GM18499 (cell line): ENCODE results near the gene CNIH1.
"Not testable (repeated sequence)": the region's sequence is repeated elsewhere in the genome, so short reads cannot be mapped to it uniquely, and the experiment has no call there.

ENCODE experiments used
- ATAC-seq: cut with Tn5 transposase; IDR thresholded peaks from one replicate; pipeline ENCODE4 v1.9.1; 2021; ENCODE audit warnings: moderate number of reproducible peaks; ENCODE audit not compliant: insufficient read depth, unreplicated experiment

The CNIH1 gene

DNA sequence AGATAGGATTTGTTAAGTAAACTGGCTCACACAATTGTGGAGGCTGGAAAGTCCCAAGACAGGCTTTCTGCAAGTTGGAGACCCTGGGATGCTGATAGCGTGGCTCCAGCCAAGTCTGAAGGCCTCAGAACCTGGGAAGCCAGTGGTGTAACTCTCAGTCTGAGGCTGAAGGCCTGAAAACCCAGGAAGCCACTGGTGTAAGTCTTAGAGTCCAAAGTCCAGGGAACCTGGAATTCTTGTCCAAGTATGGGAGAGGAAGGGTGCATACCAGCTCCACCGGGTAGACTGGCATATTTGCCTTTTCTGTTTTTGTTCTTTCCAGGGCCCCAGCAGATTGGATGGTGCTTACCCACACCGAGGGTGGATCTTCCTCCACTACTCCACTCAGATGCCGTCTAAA, 29.5 kb upstream of the CNIH1 start:
- ATAC-seq = no peak

DNA sequence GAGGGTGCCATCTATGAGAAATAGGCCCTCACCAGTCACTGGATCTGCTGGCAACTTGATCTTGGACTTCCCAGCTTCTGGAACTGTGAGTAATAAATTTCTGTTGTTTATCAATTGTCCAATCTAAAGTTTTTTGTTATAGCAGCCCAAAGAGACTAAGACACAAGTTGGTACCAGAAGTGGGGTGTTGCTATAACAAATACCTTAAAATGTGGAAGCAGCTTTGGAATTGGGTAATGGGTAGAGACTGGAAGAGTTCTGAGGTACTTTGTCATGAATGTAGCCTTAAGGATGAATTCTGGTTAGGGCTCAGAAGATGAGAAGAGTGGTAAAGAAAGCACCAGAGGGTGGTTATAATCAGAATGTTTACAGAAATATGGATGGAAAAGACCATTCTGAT, 26.1 kb upstream of the CNIH1 start:
- no peak for ATAC-seq

DNA sequence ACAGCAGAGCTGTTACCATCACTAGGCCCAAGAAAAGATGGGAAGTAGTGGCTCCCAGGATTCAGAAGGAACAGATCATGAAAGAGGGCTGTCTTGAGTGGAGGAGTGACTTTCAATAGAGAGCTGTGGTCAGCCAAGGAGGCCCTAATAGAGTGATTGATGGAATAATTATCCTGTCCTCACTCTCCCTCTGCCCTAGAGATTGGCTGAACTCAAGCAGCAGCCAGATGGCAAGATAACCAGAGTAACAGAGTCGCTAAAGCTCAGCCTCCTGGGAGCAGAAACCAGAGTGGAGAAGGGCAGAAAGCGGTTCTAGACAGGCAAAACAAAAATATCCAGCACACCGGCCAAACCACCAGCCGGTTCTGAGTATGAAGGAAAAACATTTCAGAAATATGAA, 24.5 kb upstream of the CNIH1 start:
- ATAC-seq = no peak

DNA sequence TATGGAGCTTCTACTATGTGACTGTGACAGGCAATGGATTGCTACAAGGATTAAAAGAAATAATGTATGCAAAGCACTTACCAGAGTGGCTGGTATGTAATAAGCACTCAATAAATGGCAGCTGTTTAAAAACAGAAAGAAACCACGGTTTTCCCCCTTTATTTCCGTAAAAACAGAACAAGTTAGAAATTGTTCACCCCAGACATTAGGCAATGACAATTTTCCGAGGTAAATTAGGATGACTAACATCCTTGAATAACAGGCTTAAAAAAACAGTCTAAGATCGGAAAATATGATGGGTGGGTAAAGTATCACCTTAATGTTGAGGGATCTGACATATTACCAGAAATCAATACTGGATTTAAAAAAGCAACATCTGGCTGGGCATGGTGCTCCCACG, 20.9 kb upstream of the CNIH1 start:
- no peak for ATAC-seq

DNA sequence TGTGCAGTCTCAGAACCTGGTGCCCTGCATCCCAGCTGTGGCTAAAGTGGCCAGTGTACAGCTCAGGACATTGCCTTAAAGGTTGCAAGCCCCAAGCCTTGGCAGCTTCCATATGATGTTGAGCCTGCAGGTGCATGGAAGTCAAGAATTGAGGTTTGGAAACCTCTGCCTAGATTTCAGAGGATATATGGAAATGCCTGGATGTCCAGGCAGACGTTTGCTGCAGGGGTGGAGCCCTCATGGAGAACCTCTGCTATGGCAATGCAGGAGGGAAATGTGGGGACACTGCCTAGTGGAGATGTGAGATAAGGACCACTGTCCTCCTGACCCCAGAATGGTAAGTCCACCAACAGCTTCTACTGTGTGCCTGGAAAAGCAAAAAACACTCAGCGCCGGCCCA, 17.9 kb upstream of the CNIH1 start:
- no peak for ATAC-seq

DNA sequence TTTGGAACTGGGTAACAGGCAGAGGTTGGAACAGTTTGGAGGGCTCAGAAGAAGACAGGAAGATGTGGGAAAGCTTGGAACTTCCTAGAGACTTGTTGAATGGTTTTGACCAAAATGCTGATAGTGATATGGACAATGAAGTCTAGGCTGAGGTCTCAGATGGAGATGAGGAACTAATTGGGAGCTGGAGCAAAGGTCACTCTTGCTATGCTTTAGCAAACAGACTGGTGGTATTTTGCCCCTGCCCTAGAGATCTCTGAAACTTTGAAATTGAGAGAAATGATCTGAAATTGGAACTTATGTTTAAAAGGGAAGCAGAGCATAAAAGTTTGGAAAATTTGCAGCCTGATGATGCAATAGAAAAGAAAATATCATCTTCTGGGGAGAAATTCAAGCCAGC, 17.4 kb upstream of the CNIH1 start:
- not testable (repeated sequence) for ATAC-seq

DNA sequence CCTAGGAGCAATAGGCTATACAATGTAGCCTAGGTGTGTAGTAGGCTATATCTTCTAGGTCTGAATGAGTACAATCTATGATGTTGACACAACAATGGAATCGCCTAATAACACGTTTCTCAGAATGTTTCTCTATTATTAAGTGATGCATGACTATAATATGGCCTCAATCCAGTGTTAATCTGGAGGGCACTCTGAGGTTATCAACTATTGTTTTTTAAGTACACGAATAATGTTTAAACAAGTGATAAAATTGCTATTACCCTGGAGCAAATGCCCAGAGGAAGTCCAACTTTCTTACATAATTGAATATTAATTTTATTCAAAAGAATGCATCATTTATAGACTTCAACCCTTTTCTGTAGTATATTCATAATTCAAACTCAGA, 16.4 kb upstream of the CNIH1 start:
- no peak for ATAC-seq

DNA sequence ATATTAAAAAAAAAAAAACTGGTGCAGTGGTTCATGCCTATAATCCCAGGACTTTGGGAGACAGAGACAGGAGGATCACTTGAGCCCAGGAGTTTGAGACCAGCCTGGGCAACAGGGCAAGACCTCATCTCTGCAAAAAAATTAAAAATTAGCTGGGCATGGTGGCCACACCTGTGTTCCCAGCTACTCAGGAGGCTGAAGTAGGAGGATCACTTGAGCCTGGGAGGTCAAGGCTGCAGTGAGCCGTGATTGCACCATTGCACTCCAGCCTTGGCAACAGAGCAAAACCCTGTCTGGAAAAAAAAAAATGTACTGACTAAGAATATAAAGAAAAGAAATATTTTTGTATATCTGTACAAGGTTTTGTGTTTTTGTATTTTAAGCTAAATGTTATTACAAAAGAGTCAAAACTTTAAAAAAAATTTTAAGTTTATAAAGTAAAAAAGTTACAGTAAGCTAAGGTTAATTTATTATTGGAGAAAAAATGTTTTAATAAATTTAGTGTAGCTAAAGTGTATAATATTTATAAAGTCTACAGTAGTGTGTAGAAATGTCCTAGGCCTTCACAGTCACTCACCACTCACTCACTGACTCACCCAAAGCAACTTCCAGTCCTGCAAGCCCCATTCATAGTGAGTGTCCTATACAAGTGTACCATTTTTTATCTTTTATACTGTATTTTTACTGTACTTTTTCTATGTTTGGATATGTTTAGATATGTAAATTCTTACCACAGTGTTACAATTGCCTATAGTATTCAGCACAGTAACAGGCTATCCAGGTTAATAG, 15.8 kb upstream of the CNIH1 start:
- ATAC-seq = not testable (repeated sequence)

DNA sequence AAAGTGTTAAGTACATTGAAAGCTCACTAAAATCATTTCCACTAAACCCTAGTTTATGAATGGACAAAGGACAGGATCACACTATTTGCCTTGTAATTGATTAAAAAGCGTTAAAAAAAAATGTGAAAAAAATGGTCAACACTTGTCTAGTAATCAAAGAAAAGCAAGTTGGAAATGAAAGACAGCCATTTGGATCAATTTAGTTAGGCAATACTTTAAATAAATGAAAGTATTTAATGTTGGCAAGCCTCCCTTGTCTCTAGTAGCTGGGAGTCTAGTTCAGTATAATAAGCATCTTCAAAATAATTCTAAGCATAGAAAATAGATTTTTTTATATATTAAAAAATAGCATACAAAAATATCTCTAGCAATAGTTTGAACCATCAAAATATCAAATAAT, 14.2 kb upstream of the CNIH1 start:
- ATAC-seq = no peak

DNA sequence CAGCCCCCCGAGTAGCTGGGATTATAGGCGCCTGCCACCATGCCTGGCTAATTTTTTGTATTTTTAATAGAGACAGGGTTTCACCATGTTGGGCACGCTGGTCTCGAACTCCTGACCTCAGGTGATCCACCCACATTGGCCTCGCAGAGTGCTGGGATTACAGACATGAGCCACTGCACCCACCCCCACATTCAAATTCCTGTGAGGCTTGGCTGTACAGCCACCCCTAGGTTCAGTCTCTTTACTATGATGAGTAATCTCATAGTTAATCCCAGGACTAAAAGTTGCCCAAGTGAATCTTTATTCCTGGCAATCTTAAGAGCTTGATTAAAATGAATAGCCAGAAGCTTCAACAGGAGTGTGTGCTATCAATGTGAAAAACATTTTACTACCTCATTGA, 12.8 kb upstream of the CNIH1 start:
- ATAC-seq = not testable (repeated sequence)

DNA sequence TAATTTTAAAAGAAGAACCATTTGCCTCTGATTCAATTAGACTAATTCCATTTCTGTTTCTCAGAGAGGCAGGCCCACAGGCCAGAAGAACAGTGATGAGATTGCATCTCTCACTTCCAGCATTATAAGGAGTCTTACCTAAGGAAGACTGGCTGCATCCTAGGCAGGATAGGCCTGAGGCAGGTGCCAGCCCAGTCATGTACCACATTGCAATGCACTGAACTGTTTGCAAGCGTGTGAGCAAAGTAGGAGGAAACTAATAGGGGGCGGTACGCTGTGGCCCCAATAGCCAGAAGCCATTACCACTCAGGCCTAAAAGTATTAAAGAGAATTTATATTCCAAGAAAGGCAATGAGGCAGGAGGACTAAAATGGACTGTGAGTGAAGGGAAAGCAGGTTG, 12.1 kb upstream of the CNIH1 start:
- no peak for ATAC-seq

DNA sequence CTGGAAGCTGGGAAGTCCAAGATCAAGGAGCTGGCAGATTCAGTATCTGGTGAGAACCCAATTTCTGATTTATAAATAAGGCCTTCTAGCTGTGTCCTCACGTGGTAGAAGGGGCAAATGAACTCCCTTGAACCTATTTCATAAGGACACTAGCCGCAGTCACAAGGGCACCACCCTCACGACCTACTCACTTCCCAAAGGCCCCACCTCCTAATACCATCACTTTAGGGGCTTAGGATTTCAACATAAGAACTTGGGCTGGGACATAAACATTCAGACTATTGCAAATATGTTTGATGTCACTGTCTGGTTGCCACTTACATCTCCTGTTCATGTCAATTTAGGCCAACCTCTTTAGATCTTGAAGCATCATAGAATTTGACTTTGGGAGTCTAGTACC, 10.8 kb upstream of the CNIH1 start:
- ATAC-seq = no peak

DNA sequence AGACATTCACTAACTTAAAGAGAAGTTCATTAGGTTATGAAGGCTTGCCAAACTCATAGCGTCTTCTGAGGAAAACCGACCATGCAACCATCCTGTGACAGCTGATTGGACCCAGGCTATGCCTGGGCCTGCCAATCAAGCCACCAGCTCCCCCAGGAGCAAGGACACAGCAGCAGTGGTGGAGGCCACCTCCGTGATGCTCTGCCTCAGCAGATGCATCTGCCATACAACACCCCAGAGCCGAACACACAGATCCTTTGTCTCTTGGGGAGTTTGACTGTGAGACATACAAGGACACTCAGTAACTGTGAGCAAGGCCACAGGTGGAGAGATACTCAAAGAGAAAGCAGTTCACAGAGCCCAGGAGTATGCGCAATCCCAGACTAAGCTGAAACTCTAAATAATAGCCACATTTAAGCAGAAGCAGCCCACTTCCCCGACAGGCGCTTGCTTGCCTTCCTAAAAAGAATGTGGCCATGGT, 10.0 kb upstream of the CNIH1 start:
- no peak for ATAC-seq

DNA sequence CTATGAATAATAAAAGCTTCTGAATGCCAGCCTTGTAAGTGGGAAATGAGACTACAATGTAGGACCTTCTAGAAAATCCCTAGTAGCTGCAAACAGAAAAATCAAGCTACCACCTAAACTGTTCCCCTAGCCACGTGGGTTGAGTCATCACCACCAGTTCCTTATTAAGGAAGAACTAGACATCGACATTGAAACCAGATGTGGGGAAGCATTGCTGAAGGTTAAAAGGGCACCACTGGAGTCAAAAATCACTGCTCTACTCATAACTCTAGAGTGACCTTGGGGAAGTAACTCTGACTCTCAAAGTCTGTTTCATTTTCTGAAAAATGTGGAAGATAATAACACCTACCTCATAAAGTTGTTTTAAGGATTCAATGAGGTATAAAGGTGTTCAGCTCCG, 9.4 kb upstream of the CNIH1 start:
- no peak for ATAC-seq

DNA sequence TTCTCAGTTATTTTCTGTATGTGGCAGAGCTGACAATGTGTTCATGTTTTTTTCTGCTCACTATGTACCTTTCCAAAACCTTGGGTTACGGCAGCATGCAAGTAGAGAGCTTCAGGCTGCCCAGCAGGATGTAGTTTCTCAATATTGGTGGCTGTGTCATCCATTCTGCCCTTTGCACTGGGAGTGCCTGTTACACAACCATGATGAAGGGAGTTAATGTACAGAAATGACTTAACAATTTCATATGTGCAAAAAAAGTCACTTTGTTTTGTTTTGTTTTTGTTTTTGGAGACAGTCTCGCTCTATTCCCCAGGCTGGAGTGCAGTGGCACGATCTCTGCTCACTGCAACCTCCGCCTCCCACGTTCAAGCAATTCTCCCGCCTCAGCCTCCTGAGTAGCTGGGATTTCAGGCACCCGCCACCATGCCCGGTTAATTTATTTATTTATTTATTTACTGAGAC, 6.1 kb upstream of the CNIH1 start:
- no peak for ATAC-seq

DNA sequence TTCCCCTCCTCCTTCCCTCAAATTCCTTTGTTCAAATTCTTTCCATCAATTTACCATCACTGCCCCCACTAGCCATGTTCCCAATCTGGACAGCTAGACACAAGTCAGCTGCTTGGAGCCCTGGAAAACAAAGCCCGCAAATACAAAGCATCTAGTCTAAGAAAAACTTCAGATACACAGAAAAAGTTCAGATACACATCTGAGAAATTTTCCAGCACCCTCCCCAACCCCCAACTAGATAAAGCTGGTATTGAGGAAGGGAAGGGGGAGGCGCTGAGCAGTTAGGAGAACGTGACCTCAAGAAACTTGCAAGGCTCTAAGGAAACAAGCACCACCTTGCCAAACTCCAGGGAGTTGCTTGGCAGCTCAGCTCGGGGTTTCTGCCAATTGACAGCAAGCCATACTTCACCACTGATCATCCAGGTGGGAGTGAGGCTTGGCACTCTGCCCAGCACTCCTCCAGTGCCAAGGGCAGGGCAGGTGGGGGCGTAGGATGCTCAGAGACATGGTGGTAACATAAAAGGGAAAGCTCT, 5.1 kb upstream of the CNIH1 start:
- no peak for ATAC-seq

DNA sequence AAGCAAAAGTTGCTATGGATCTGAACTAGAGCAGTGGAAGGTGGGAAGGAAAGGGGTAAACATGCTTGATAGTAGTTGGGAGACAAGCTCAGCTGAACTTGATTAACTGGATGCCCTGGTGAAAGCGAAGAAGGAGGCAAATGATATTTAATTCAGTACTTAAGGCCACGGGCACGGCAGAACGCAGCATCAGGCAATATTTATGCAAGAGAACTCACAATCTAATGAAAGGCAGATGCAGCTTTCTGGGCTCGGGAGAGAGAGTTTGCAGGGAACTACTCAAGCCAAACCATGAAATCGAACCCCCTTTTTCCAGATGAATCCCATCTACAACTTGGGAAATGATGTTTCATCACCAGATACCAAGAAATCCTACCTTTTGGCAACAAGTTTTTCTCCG, 3.5 kb upstream of the CNIH1 start:
- ATAC-seq = no peak

DNA sequence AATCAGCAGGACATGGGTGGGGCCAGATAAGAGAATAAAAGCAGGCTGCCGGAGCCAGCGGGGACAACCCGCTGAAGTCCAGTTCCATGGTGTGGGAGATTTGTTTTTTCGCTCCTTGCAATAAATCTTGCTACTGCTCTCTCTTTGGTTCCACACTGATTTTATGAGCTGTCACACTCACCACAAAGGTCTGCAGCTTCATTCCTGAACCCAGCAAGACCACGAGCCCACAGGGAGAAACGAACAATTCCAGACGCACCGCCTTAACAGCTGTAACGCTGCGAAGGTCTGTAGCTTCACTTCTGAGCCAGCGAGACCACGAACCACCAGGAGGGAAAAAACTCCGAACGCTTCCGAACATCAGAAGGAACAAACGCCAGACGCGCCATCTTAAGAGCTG, 2.8 kb upstream of the CNIH1 start:
- ATAC-seq = no peak

DNA sequence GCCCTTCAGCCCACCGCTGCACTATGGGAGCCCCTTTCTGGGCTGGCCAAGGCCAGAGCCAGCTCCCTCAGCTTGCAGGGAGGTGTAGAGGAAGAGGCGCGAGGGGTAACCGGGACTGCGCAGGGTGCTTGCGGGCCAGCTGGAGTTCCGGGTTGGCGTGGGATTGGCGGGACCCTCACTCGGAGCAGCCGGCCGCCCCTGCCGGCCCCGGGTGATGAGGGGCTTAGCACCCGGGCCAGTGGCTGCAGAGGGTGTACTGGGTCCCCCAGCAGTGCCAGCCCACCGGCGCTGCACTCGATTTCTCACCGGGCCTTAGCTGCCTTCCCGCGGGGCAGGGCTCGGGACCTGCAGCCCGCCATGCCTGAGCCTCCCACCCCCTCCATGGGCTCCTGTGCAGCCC, 1.8 kb upstream of the CNIH1 start:
- not testable (repeated sequence) for ATAC-seq

DNA sequence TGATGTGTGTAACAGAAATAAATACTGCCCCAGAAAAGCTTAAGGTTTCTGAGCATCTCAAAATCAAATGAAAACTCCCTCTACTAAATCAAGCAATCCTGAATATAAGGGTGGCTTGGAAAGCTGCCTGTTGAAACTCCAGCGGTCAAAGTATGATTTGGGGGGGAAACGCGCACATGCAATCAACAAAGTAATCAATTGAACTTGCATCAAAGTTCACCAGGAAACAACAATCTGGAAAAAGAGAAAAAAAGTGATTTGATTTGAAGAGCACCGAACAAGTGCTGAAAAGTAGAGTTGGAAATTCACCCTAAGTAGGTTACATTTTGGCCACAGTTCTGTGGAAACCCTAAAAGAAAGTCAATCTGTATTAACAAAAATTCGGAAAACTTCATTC, 700 bp downstream of the CNIH1 start:
- no peak for ATAC-seq

DNA sequence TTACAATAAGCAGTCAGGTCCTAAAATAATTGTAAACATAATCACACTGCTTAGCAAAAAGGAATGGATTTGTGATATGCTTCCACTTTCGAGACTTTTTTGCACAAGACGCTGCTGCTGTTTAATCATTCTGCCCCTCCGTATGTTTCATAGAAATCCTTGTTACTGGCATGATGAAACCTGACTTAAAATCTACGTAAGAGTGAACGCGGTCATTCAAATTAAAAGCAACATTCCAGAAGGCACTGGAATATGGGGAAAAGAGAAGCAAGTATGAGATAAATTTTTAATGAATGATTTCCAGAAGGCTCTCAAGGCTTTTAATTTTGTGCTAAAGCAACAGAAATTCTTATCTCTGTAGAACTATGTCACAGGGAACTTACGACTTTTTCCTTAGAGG, 1.1 kb downstream of the CNIH1 start:
- no peak for ATAC-seq

DNA sequence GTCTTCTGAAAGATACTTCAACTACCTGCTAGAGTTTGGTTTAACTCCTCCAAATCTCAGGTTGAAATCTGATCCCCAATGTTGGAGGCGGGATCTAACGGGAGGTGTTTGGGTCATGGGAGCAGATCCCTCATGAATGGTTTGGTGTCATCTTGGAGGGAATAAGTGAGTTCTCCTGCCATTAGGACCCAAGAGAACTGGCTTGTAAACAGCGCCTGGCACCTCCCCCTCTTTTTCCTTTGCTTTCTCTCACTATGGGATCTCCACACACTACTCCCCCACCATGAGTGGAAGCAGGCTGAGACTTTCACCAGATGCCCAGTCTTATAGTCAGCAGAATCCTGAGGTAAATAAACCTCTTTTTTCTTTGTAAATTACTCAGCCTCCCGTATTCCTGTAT, 2.5 kb downstream of the CNIH1 start:
- no peak for ATAC-seq
